ENCODE data around the gene OLA1.

DNA sequence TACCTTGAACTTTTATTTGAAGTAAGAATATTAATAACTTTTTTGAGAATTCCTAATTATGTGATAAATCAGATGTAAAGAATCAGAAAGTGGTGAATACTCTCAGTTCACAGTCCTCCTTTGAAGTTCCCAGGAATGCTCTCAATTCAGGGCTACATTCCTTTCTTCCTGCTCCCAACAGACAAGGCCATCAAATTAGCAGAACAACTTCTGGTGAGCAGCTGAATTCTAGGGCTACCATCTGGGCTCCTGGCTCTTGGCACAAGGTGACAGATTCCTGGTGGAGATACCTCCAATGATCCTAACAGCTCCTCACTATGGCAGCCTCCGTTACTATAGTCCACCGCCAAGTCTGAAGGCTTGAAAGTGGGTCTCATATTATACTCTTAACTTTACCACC is 37.8 kb upstream of the OLA1 start:
- TF ChIP-seq, protein P1, sequence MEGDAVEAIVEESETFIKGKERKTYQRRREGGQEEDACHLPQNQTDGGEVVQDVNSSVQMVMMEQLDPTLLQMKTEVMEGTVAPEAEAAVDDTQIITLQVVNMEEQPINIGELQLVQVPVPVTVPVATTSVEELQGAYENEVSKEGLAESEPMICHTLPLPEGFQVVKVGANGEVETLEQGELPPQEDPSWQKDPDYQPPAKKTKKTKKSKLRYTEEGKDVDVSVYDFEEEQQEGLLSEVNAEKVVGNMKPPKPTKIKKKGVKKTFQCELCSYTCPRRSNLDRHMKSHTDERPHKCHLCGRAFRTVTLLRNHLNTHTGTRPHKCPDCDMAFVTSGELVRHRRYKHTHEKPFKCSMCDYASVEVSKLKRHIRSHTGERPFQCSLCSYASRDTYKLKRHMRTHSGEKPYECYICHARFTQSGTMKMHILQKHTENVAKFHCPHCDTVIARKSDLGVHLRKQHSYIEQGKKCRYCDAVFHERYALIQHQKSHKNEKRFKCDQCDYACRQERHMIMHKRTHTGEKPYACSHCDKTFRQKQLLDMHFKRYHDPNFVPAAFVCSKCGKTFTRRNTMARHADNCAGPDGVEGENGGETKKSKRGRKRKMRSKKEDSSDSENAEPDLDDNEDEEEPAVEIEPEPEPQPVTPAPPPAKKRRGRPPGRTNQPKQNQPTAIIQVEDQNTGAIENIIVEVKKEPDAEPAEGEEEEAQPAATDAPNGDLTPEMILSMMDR (IDR thresholded peaks at IDR 0.05) = no peak
- TF ChIP-seq POLR2A (IDR thresholded peaks at IDR 0.05) (no peak), EP300 (IDR thresholded peaks at IDR 0.05) (no peak), POLR2AphosphoS5 (IDR thresholded peaks at IDR 0.05) (no peak)

All from sigmoid colon (tissue), 4 donors.